Measurements from ENCODE around the gene LAMC3. TPM values are rescaled to one million over a fixed set of nuclear protein-coding genes. Genes with fewer than 3 reads are reported as not detected.

The LAMC3 gene
- total RNA-seq, 1 donor from 2014 or later: 0.09 TPM

GRCh38 chr9:130984521-130984920 is 24.5 kb upstream of the LAMC3 start:
- H3K36me3 Mint-ChIP-seq (ENCODE audit: low read depth): no peaks in the 10 kb centered on the region
- intact Hi-C loops (cut with micrococcal nuclease): no loop called here
- H3K27me3 Mint-ChIP-seq: no peaks in the 10 kb centered on the region
- H3K4me3 Mint-ChIP-seq: no peak overlapping the region
- H3K9me3 Mint-ChIP-seq: no peaks in the 10 kb centered on the region
- H3K4me1 Mint-ChIP-seq: no peaks in the 10 kb centered on the region
- DNase-seq: no peak
- no peak overlapping the region for H3K27ac Mint-ChIP-seq

DNA sequence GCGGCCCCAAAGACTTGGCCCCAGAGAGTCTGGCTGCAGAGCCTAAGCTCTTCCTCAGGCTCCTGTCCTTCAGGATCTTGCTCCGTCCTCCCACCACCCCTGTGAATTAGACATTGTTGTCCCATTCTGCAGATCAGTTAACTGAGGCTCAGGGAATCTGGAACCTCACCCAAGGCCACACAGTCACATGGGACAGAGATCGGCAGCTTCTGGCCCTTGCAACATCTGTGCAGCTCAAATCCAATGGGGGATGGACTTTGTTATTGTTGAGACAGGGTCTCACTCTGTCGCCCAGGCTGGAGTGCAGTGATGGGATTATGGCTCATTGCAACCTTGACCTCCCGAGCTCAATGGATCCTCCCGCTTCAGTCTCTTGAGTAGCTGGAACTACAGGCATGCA is 23.9 kb upstream of the LAMC3 start:
- Mint-ChIP-seq H3K4me3 (no peak overlapping the region), H3K4me1 (no peaks in the 10 kb centered on the region), H3K27me3 (no peaks in the 10 kb centered on the region), H3K36me3 (ENCODE audit: low read depth) (no peaks in the 10 kb centered on the region), H3K27ac (no peak overlapping the region), H3K9me3 (no peaks in the 10 kb centered on the region)
- DNase-seq: no peak
- intact Hi-C loops (cut with micrococcal nuclease): no loop called here

GRCh38 chr9:130985606-130986162 is 23.3 kb upstream of the LAMC3 start:
- intact Hi-C loops (cut with micrococcal nuclease): no loop called here

GRCh38 chr9:130986356-130986965 is 22.5 kb upstream of the LAMC3 start:
- intact Hi-C loops (cut with micrococcal nuclease): no loop called here
- Mint-ChIP-seq H3K27ac (no peak overlapping the region), H3K4me1 (no peaks in the 10 kb centered on the region), H3K27me3 (no peaks in the 10 kb centered on the region), H3K4me3 (no peak overlapping the region), H3K36me3 (ENCODE audit: low read depth) (no peaks in the 10 kb centered on the region), H3K9me3 (no peaks in the 10 kb centered on the region)
- DNase-seq: no peak

More at GRCh38 chr9:130985606-130986162, 23.3 kb upstream of the LAMC3 start:
- H3K9me3 Mint-ChIP-seq: no peaks in the 10 kb centered on the region
- no peaks in the 10 kb centered on the region for H3K4me1 Mint-ChIP-seq
- no peak for DNase-seq
- H3K4me3 Mint-ChIP-seq: no peak overlapping the region
- H3K36me3 Mint-ChIP-seq (ENCODE audit: low read depth): no peaks in the 10 kb centered on the region
- H3K27ac Mint-ChIP-seq: no peak overlapping the region
- no peaks in the 10 kb centered on the region for H3K27me3 Mint-ChIP-seq

- DNase-seq: no peak
- Mint-ChIP-seq H3K27ac (no peak overlapping the region), H3K36me3 (ENCODE audit: low read depth) (no peaks in the 10 kb centered on the region), H3K9me3 (no peaks in the 10 kb centered on the region), H3K27me3 (no peaks in the 10 kb centered on the region), H3K4me3 (no peak overlapping the region), H3K4me1 (no peaks in the 10 kb centered on the region)
- intact Hi-C loops (cut with micrococcal nuclease): no loop called here
These were observed 21.9 kb upstream of the LAMC3 start for GRCh38 chr9:130987054-130987453.

GRCh38 chr9:130987738-130988399 is 21.1 kb upstream of the LAMC3 start:
- Mint-ChIP-seq H3K27ac (no peak overlapping the region), H3K27me3 (no peaks in the 10 kb centered on the region), H3K4me1 (no peaks in the 10 kb centered on the region), H3K9me3 (no peaks in the 10 kb centered on the region), H3K36me3 (ENCODE audit: low read depth) (no peaks in the 10 kb centered on the region), H3K4me3 (no peak overlapping the region)
- DNase-seq: no peak
- intact Hi-C loops (cut with micrococcal nuclease): no loop called here

GRCh38 chr9:130988400-130988747 is 20.6 kb upstream of the LAMC3 start:
- H3K27me3 Mint-ChIP-seq: no peaks in the 10 kb centered on the region
- no peak overlapping the region for H3K27ac Mint-ChIP-seq
- H3K4me3 Mint-ChIP-seq: no peak overlapping the region
- H3K4me1 Mint-ChIP-seq: no peaks in the 10 kb centered on the region
- intact Hi-C loops (cut with micrococcal nuclease): no loop called here
- no peaks in the 10 kb centered on the region for H3K9me3 Mint-ChIP-seq
- no peaks in the 10 kb centered on the region for H3K36me3 Mint-ChIP-seq (ENCODE audit: low read depth)
- DNase-seq: no peak

- H3K4me3 Mint-ChIP-seq: no peak overlapping the region
- intact Hi-C loops (cut with micrococcal nuclease): no loop called here
- no peak for DNase-seq
These were observed 20.1 kb upstream of the LAMC3 start for GRCh38 chr9:130988905-130989304.

DNA sequence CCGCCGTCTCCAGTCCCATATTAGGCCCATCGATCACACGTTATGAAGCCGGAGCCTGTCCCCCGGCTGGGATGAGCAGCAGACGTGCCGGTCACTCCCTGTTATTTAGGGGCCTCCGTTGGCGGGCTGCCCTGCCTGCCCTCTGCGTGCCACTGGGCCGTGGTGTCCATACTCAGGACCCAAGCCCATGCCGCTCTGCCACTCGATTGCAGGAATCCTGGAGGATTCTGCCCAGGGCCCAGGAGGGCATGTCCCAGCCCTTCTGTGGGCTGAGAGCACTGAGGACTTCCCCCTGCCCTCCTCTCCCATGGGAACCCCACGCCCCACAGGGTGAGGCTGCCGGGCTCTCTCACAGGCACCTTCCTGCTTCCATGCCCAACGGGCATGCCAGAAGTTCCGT is 19.6 kb upstream of the LAMC3 start:
- intact Hi-C loops (cut with micrococcal nuclease): no loop called here
- Mint-ChIP-seq H3K4me1 (no peaks in the 10 kb centered on the region), H3K27ac (no peak overlapping the region), H3K27me3 (no peaks in the 10 kb centered on the region), H3K36me3 (ENCODE audit: low read depth) (no peaks in the 10 kb centered on the region), H3K4me3 (no peak overlapping the region), H3K9me3 (no peaks in the 10 kb centered on the region)
- no peak for DNase-seq

More at GRCh38 chr9:130988905-130989304, 20.1 kb upstream of the LAMC3 start:
- Mint-ChIP-seq H3K9me3 (no peaks in the 10 kb centered on the region), H3K27ac (no peak overlapping the region), H3K4me1 (no peaks in the 10 kb centered on the region), H3K36me3 (ENCODE audit: low read depth) (no peaks in the 10 kb centered on the region), H3K27me3 (no peaks in the 10 kb centered on the region)

DNA sequence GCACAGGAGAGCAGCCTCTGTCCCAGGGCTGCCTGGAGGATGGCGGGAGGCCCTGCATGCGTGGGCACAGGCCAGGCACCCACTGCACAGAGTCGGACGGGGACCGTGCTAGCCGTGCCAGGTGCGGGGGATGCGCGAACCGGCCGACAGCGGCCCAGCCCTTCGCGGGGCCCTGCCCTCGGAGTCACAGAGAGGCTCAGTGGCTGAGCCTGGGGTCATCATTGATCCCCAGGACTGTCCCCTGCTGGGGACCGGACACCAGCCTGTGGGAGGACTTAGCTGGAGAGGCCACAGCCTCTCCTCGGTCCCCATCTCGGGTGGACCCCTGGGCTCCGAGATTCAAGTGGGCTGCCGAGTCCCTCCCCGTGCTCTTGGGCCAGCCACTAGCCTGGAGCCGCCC is 19.1 kb upstream of the LAMC3 start:
- intact Hi-C loops (cut with micrococcal nuclease): no loop called here
- H3K9me3 Mint-ChIP-seq: no peaks in the 10 kb centered on the region
- H3K36me3 Mint-ChIP-seq (ENCODE audit: low read depth): no peaks in the 10 kb centered on the region
- H3K27ac Mint-ChIP-seq: no peak overlapping the region
- DNase-seq: no peak
- no peaks in the 10 kb centered on the region for H3K4me1 Mint-ChIP-seq
- no peaks in the 10 kb centered on the region for H3K27me3 Mint-ChIP-seq
- H3K4me3 Mint-ChIP-seq: no peak overlapping the region

DNA sequence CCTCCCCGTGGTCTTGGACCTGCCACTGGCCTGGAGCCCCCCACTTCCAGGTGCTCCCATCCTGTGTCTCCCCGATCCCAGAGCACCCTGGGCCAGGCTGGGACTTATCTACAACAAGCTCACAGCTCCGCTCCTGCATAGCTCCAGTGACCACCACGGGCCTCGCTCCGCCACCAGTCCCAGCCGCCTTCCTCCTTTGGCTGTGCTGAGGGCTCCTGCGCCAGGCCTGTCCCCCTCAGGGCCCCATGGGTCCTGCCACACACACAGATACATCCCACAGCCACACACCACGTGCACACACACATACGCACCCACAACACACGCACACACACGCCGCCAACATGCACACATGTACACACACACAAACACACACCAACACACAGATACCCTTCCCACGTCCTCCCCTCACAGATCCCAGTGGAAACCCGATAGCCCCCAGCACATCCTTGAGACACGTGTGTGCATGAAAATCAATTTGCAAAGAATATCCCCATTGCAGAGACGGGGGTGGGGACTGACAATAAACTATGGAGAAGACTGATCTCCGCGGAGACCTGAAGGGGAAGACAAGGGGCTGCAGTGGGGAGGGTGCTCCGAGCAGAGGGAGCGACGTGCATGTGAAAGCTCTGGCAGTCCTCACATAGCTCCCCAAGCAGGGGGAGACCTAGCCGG is 18.5 kb upstream of the LAMC3 start:
- intact Hi-C loops (cut with micrococcal nuclease): no loop called here
- Mint-ChIP-seq H3K4me1 (no peaks in the 10 kb centered on the region), H3K9me3 (no peaks in the 10 kb centered on the region), H3K4me3 (no peak overlapping the region), H3K27ac (no peak overlapping the region), H3K36me3 (ENCODE audit: low read depth) (no peaks in the 10 kb centered on the region), H3K27me3 (no peaks in the 10 kb centered on the region)
- no peak for DNase-seq

- DNase-seq: no peak
- Mint-ChIP-seq H3K27me3 (no peaks in the 10 kb centered on the region), H3K4me1 (no peaks in the 10 kb centered on the region), H3K27ac (no peak overlapping the region), H3K9me3 (no peaks in the 10 kb centered on the region), H3K36me3 (ENCODE audit: low read depth) (no peaks in the 10 kb centered on the region), H3K4me3 (no peak overlapping the region)
- intact Hi-C loops (cut with micrococcal nuclease): no loop called here
These were observed 17.8 kb upstream of the LAMC3 start for GRCh38 chr9:130990978-130991777.

DNA sequence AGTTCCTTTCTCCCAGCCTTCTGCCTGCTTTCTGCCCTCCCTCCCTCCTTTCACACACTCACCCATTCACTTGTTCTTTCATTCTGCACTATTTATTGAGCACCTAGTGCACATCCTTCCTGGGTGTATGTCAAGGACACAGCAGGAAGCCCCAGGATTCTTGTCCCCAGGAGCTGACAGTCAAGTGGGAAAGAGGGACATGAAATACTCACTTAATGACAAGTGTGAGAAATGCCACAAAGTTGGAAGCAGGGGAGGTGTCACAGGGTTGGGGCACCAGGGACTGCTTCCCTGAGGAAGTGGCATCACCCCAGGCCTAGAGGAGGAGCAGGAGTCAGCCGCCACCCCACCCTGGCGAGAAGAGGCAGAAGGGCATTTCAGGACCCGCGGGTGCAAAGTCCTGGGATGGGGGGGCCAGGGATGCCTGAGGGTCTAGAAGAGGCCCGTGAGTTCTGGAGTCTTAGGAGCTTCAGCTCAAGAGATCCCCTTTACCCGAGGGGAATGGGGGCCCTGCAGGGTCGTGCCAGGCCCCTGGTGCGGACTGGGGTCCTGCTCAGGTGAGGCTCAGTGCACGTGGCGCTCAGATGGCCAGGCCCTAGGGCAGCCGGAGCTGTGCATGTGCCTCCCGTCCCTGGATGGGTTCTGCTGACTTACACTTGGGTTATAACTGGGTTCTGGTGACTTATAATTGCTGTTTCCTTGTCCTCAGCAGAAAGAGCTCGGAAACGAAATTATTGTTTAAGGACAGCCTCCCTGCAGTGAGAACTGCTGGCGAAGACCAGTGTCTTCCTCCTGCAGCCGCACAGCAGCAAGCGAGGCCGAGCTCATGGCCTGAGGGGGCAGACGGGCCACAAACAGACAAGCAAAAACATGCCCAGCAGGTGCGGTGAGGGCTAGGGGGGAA is 16.9 kb upstream of the LAMC3 start:
- Mint-ChIP-seq H3K36me3 (ENCODE audit: low read depth) (no peaks in the 10 kb centered on the region), H3K27ac (no peak overlapping the region), H3K27me3 (no peaks in the 10 kb centered on the region), H3K9me3 (no peaks in the 10 kb centered on the region), H3K4me3 (no peak overlapping the region), H3K4me1 (no peaks in the 10 kb centered on the region)
- intact Hi-C loops (cut with micrococcal nuclease): no loop called here
- no peak for DNase-seq
